Activated CD4-positive, alpha-beta T cell treated with anti-CD3 and anti-CD28 coated beads for 1 hour (primary cell): ENCODE results near the gene GAP43.

Experiments
- DNase-seq: peaks from one replicate; pipeline ENCODE4 v3.0.0-alpha.2; 2020

Gene GAP43

DNA sequence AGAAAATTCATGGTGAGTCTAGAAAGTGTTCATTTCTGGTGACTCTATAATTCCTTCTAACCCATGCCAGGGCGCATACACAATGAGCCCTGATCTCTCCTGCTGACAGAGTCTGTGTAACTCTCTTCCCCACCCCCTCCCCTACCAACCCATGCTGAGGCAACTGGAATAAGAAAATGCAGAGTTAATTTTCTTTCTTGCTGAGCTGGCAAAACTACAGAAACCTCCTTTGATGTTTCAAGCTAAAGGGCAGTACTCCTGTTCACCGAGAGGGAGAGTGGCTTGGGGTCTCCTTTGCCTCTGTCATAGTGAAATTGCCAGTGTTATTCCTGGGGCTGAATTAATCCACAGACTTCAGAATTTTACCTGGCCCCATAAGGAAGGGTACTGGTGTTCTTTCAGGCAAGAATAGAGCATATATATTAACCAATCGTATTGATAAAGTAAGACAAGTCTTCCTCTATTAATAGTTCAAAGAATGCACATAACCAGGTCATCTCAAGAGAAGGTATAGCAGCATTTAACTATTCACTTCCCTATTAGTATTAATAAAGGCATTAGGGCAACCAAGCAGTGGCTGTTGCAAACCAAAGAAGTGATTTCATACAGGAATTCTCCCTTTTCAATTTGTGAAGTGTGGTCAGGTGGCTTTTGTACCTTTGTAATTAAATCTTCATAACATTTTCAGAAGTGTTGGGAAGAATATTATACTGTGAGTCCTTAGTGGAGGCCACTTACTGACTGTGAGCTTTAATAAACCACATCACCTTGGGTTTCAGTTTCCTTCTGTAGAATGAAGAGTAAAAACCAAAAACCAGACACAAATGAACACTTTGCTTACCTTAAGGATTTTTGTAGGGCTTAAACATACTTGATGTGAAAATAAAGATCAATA, 4.1 kb downstream of the GAP43 start:
- DNase-seq = no peak

DNA sequence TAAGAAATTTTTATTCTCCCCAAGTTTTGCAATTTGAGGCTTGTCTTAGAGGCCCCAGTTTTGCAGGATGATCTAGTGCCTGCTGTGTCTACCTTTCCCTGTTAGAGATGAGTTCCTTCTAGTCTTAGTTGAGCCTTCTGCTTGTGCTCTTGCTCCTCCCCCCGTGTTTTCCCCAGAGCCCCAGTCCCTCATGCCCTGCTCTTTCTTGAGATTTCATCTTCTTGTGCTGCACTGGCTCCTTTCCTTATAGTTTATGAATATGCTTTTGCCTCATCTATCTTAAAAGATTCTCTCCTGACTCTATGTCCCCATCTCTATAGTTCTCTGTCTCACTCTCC, 4.7 kb downstream of the GAP43 start:
- DNase-seq = no peak

DNA sequence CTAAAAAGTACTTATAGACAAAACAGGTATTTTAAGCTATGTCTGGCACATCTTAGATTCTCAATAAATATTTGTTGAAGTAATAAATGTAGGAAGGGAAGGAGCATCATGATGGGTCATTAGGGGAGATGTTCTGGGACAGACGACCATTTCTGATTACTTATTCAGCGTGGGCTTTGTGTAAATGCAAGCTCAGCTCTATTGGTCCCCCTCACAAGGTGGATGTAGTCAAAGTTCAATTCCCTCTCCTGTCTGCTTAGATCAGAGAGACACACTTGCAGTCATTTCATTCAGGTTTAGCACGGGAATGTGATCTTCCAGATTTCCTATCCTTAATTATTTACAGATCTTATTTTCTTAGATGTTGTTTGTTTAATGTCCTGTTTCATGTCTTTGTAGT, 7.5 kb downstream of the GAP43 start:
- no peak for DNase-seq

- DNase-seq = no peak
Measured at GRCh38 chr3:115632026-115632425, 8.7 kb downstream of the GAP43 start.

DNA sequence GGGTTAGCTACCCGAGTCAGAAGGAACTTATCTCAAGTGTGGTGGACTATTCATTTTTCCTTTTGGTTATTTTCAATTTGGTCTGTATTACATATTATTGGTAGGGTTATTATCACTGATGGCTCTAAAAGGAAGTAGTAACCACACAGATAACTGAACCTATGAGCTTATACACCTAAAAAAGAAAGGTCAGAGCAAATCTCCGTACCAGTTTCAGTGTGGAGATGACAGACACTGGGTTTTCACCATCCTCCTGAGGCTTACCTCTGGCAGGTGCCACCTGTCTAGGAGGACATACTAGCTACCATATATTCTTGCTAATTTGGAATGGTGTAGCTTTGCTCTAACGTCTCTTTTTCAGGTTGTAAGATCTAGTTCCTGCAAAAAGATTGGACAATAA, 10.2 kb downstream of the GAP43 start:
- DNase-seq = no peak

GRCh38 chr3:115634052-115634451, 10.7 kb downstream of the GAP43 start:
- no peak for DNase-seq

- no peak for DNase-seq
Measured at GRCh38 chr3:115635406-115635805, 12.1 kb downstream of the GAP43 start.

DNA sequence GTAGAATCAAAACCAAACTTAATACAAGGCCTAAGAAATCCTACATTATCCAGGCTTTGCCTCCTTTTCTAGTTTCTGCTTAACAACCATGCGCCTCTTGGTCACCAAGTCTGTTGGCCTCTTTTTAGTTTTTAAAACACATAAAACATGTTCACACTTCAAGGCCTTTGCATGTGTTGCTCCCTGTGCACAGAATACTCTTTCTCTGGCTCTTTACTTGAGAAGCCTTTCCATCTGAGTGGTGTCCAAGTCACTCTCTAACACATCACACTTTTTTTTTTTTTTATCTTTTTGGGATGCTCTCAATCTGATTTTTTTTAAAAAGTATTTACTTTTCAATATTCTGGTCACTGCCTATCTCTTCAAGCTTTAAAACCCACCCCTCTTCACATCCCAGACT, 14.9 kb downstream of the GAP43 start:
- DNase-seq = no peak

DNA sequence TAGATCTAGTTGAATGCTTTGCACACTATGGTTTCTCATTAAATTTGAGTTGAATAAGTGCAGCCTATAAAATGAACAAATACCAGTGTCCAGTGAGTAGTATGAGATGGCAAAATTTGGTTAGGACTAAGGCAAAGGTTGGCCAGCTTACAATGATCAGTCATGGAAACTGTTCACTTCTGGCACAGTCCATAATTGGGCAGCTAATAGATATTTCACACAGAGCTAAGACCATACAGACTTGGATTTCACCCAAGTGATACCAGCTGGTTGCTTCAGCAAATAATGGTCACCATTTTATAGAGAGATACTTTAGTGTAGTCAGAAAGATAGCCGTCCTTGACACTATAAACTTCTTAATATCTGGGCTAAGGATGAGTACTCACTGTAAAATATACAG, 15.7 kb downstream of the GAP43 start:
- no peak for DNase-seq

DNA sequence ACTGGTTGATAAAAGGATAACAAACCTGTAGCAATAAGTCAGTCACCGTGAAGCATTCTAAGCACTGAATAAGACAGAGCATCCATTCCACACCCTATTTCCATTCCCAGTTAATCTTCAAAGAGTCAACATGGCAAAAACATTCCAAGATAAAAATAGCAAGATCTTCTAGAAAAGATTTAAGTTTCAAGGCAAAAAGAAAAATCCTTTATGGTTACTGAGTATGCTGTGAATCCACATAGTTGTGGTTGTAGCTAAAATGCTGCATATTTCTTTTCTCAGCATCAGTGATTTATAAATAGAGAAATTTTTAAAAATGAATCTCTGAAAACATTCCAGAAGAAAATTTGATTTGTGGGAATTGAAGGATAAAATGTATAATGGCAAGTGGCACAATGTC, 21.1 kb downstream of the GAP43 start:
- no peak for DNase-seq

DNA sequence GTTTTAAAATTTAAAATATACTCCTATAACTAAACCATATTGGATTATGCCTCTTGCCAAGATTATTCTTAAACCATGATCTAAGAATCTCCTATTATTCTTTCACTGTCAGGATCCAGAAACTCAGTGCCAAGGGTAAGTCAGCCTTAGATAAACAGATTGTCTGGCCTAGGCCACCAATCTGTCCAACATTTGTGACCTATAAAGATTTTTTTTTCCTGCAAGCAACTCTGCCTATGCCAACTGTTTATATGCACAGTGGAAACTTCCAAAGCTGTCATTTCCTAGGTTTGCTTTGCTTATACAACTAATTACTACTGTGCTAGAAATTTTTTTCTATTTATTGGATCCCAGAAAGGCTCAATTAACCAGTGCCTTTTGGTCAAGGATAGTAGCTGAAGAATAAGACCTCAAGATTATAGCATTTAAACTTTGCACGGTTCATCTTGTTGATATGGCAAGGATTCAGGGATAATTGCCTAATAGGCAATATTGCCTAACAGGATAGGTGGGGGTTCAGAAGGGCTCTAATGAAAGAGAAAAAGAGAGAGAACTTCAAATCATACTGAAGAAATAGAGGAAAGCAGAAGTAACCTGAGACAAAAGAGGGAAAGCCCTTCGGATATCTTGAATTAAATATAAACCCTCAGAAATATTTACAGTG, 22.8 kb downstream of the GAP43 start:
- DNase-seq = no peak

DNA sequence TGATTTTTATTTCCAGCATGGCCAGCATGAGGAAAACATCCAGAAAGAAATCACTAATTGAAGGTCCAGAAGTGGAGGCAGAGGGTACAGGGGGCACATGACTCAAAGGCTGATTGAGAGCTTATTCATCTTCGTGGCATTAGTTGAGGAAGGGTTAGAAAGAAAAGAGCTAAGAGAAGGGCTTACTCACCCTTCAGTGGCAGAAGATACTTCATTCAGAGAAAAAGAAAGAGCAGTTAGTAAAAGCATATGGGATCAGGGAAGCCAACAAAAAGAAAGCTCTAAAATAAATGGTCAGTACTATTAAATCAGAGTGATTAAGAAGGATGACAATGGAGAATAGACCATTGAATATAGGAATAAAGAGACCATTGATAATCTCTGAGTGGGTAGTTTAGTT, 25.2 kb downstream of the GAP43 start:
- no peak for DNase-seq

- DNase-seq = no peak
Measured at GRCh38 chr3:115651087-115651486, 27.8 kb downstream of the GAP43 start.

DNA sequence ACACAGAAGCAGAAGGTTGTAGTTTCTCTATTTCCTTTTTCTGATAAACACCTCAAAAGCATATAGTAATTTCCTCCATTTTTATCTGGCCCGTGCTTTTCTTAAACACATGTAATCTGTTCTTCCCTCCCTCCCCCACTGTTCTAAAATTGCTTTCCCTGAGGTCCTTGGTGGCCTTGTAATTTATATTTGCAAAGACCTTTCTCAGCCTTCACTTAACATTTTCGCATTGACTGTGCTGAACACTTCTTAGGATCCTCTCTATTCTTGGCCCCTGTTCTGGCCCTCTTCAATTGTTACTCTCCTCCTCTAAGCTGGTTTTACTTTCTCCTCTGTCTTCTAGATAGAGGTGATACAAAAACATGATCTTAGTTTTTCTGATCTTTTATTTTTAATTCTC, 28.3 kb downstream of the GAP43 start:
- no peak for DNase-seq

DNA sequence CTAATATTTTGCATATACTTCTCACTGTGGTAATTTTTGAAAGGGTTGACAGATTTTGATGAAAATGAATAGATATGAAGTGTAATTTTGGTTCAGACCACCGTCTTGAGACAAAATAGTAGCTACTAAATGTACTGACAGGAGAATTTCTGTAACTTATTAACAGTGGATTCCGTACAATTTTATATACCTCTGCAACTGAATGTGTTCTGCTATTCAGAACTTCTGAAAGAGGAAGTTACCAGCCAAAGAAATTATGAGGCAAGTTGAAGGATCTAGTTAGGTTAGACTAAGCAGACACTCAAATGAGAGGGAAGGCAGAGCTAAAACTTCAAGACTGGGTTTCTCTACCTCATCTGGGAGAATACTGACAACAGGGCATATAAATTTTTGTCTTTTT, 29.4 kb downstream of the GAP43 start:
- DNase-seq = no peak

- no peak for DNase-seq
Measured at GRCh38 chr3:115655761-115656282, 32.5 kb downstream of the GAP43 start.

- DNase-seq = no peak
Measured at GRCh38 chr3:115657168-115657567, 33.9 kb downstream of the GAP43 start.

DNA sequence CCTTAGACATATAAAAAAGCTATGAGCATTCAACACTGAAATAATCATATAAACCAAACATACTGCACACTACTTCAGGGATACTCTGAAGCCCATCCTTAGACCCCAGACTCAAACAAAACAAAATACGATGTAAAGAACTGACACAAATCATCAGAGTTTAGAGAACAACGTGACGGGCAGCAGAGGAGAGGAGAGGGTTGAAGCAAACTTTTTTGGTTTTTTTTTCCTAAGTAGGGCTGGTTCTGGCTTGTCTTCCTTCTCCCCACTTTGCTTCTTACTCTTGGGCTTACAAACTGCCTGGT, 34.7 kb downstream of the GAP43 start:
- no peak for DNase-seq

GRCh38 chr3:115658337-115659181, 35.2 kb downstream of the GAP43 start:
- peak; percentile 49 for DNase-seq

GRCh38 chr3:115659253-115660220, 36.2 kb downstream of the GAP43 start:
- DNase-seq = no peak

DNA sequence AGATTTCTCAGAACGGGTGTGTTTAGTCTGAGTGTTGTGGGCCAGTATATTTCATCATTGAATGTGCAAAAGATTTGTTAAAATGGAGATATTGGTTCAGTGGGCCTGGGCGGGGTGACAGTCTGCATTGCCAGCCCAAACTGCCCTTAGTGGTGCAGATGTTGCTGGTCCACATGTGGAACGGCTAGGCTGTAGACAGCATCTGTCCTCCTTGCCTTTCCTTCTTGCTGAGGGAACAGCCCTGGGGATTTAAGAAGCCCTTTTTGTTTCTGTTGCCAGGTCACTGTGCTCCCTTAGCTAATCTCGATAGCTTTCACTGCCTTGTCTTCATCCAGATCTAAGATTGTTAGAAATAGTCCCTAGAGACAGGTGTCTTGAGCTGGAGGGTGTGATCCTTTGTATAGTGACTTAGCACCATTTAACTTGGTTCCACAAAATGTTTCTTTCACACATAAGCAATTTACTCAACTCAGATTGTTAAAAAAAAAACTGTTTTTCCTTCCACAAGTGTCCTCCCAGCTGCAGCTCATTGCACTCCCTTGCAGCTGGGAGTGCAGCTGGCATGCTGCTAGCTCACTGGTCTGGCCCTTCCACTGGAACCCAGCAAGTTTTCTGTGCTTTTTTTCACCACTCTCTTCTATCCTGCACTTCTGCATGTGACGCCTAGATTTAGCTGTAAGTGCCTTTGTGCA, 37.5 kb downstream of the GAP43 start:
- no peak for DNase-seq

DNA sequence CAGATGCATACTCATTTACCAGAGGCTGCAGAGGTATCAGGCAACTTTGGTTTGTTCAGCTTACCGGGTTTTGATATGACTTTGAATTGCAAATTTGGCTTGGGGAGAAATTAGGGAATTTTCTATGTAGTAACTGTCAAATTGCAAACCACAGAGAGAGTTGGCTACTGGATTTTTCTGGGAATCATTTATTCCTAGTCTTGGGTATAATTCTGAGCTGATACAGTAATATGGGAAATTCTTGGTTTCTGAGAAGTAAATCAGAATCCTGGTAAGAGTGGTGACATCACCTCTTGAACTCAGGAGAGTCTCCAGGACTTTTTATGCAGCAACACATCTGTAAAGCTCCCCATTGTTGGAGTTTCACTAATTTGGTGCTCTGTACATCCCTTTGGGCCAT, 39.0 kb downstream of the GAP43 start:
- no peak for DNase-seq
